K562 (cell line): Measurements from ENCODE around the gene GMDS. TPM values are rescaled to one million over a fixed set of nuclear protein-coding genes. Genes with fewer than 3 reads are reported as not detected.
A peak's percentile ranks its signal among the peaks of the same experiment; 100 is the strongest.

Source experiments
- ATAC-seq: fragments of 200-7000 bp; cut with Tn5 transposase; 3 replicates; pipeline ENCODE4 v1.9.1; 2020; ENCODE audit warnings: moderate library complexity
- BruUV-seq: library from RNA; stranded (reverse); fragments of 400-500 nt; replicated peaks from 2 replicates; lab custom pipeline; 2021; lab: Mats Ljungman, UMichigan
- CTCF ChIA-PET: fragments of 300-600 bp; formaldehyde crosslinking; extraction: SDS; loops from one replicate; lab custom pipeline; 2021; ENCODE audit warnings: low intra/inter-chr PET ratio; lab: Yijun Ruan, JAX
- POLR2A ChIA-PET: fragments of 300-600, 350-650 bp; sonication (Branson Sonifier 250); formaldehyde crosslinking; extraction: SDS; loops from one replicate; lab custom pipeline; 2021; ENCODE audit warnings: antibody characterized with exemption, inconsistent platforms; lab: Yijun Ruan, JAX
- DNase-seq, 4 experiments: peaks; one replicate each; pipeline versions ENCODE4 v3.0.0 to v3.0.0-alpha.2; 2011 to 2018; ENCODE audit warnings: low spot score in 3 of 4, mixed read lengths in 3 of 4; ENCODE audit errors: extremely low read depth in 1 of 4
- FAIRE-seq: peaks from 2 replicates; lab custom pipeline; 2011; peaks lifted over from hg19 to GRCh38; lab: Jason Lieb, UNC
- H2AFZ ChIP-seq: 2 replicates; pipeline ENCODE4 v1.6.0; 2011; ENCODE audit warnings: low read depth, low read length, control low read depth, inconsistent platforms
- H3K27ac ChIP-seq: fragments of 200-600 bp; 3 replicates; pipeline ENCODE4 v1.8.0; 2011; ENCODE audit warnings: low read depth, mild to moderate bottlenecking, control low read depth, inconsistent platforms, low read length, moderate library complexity, mixed read lengths; ENCODE audit errors: extremely low read depth
- H3K27me3 ChIP-seq, 2 experiments: fragments of 300-600 bp in 1 of 2; 2 replicates in 1 of 2; 3 replicates in 1 of 2; pipeline versions ENCODE4 v1.6.0 to v1.8.0; 2011; ENCODE audit warnings: inconsistent platforms in 2 of 2, low read length in 2 of 2, mild to moderate bottlenecking in 1 of 2, mixed read lengths in 1 of 2, moderate library complexity in 1 of 2; ENCODE audit not compliant: control insufficient read depth in 2 of 2, insufficient read depth in 2 of 2
- H3K36me3 ChIP-seq: fragments of 300-600 bp; 3 replicates; pipeline ENCODE4 v1.8.0; 2011; ENCODE audit warnings: mild to moderate bottlenecking, low read length, inconsistent platforms; ENCODE audit not compliant: control insufficient read depth, insufficient read depth
- H3K4me1 ChIP-seq, 2 experiments: fragments of 200-600 bp in 1 of 2; replicated peaks in 1 of 2; 2 replicates in 1 of 2; 3 replicates in 1 of 2; pipeline versions ENCODE4 v1.5.1 to v1.8.0; 2011; ENCODE audit warnings: inconsistent platforms in 2 of 2, low read length in 2 of 2, mild to moderate bottlenecking in 1 of 2, mixed read lengths in 1 of 2, moderate library complexity in 1 of 2; ENCODE audit not compliant: control insufficient read depth in 2 of 2, insufficient read depth in 2 of 2
- H3K4me2 ChIP-seq: 2 replicates; pipeline ENCODE4 v1.6.1; 2011; ENCODE audit warnings: low read length, control low read depth, inconsistent platforms, mixed read lengths; ENCODE audit not compliant: insufficient read depth
- H3K4me3 ChIP-seq: fragments of 200-600 bp; sonication (generic), shearing (Covaris generic); 2 replicates; pipeline ENCODE4 v1.5.1; 2016; ENCODE audit warnings: control low read depth, inconsistent platforms
- H3K79me2 ChIP-seq: fragments of 200-600 bp; 3 replicates; pipeline ENCODE4 v1.8.0; 2011; ENCODE audit warnings: low read length, inconsistent platforms; ENCODE audit not compliant: control insufficient read depth, insufficient read depth
- H3K9ac ChIP-seq, 2 experiments: 2 replicates each; pipeline versions ENCODE4 v1.6.0 to v1.6.1; 2011; ENCODE audit warnings: low read depth in 2 of 2, low read length in 2 of 2, control low read depth in 1 of 2, inconsistent platforms in 1 of 2, mild to moderate bottlenecking in 1 of 2, mixed read lengths in 1 of 2; ENCODE audit not compliant: insufficient read depth in 1 of 2
- H3K9me1 ChIP-seq: one replicate; pipeline ENCODE4 v1.6.0; 2011; ENCODE audit warnings: inconsistent platforms, mild to moderate bottlenecking, low read length, moderate library complexity; ENCODE audit not compliant: control insufficient read depth, insufficient read depth
- H3K9me3 ChIP-seq: replicated peaks from 2 replicates; pipeline ENCODE4 v1.5.1; 2011; ENCODE audit warnings: low read depth, low read length, inconsistent platforms; ENCODE audit not compliant: control insufficient read depth, insufficient read depth
- H4K20me1 ChIP-seq: replicated peaks from 2 replicates; pipeline ENCODE4 v1.6.1; 2011; ENCODE audit warnings: low read length, inconsistent platforms, mixed read lengths; ENCODE audit not compliant: control insufficient read depth, insufficient read depth
- ATF1 ChIP-seq, 2 experiments: fragments of 450-650 bp in 1 of 2; IDR thresholded peaks; 2 replicates each; pipeline ENCODE4 v1.6.1; 2016; ENCODE audit warnings: missing compliant biosample characterization in 1 of 2, missing genetic modification characterization in 1 of 2
- ATF7 ChIP-seq: fragments of 450-650 bp; IDR thresholded peaks from 2 replicates; pipeline ENCODE4 v1.7.1; 2014; ENCODE audit warnings: mild to moderate bottlenecking, moderate library complexity
- CBFA2T3 ChIP-seq: fragments of 450-650 bp; IDR thresholded peaks from 2 replicates; pipeline ENCODE4 v1.6.1; 2017
- CEBPG ChIP-seq, 3 experiments: fragments of 200-800 bp in 1 of 3; sonication (Bioruptor generic) in 1 of 3; sonication (generic) in 1 of 3; formaldehyde crosslinking in 1 of 3; IDR thresholded peaks in 2 of 3; conservative IDR thresholded peaks in 1 of 3; 2 replicates each; pipeline versions ENCODE4 v1.6.1 to v1.8.0; 2016 to 2022; ENCODE audit warnings: missing compliant biosample characterization in 2 of 3, missing genetic modification characterization in 2 of 3, mild to moderate bottlenecking in 1 of 3, missing genetic modification reagents in 1 of 3
- JUND ChIP-seq, 2 experiments: IDR thresholded peaks; 2 replicates in 1 of 2; 3 replicates in 1 of 2; pipeline ENCODE4 v1.6.1; 2011; ENCODE audit warnings: borderline replicate concordance in 2 of 2, low read depth in 2 of 2, low read length in 2 of 2, improper control_type of control experiment in 1 of 2, missing biosample characterization in 1 of 2, missing genetic modification characterization in 1 of 2, missing genetic modification reagents in 1 of 2
- MAX ChIP-seq: sonication (generic); formaldehyde crosslinking; IDR thresholded peaks from 2 replicates; pipeline ENCODE4 v1.9.0; 2022; ENCODE audit warnings: mild to moderate bottlenecking, missing genetic modification reagents
- MBD2 ChIP-seq: sonication (generic); IDR thresholded peaks from 2 replicates; pipeline ENCODE4 v1.6.1; 2016; ENCODE audit warnings: low read depth, borderline replicate concordance
- MEF2D ChIP-seq: conservative IDR thresholded peaks from 2 replicates; pipeline ENCODE4 v1.6.1; 2016; ENCODE audit warnings: low read depth, missing genetic modification characterization, missing compliant biosample characterization
- MTA1 ChIP-seq: fragments of 450-650 bp; IDR thresholded peaks from 2 replicates; pipeline ENCODE4 v1.6.1; 2017; ENCODE audit warnings: borderline replicate concordance
- SOX6 ChIP-seq: fragments of 450-650 bp; IDR thresholded peaks from 2 replicates; pipeline ENCODE4 v1.6.1; 2014; ENCODE audit warnings: mild to moderate bottlenecking
- STAG1 ChIP-seq: sonication (generic); formaldehyde crosslinking; IDR thresholded peaks from 2 replicates; pipeline ENCODE4 v1.5.0; 2020; ENCODE audit warnings: missing genetic modification reagents, borderline replicate concordance
- TCF3 ChIP-seq: sonication (generic); formaldehyde crosslinking; IDR thresholded peaks from 2 replicates; pipeline ENCODE4 v1.4.0; 2020; ENCODE audit warnings: mild to moderate bottlenecking, missing genetic modification reagents
- TEAD1 ChIP-seq, 2 experiments: fragments of 450-650 bp in 1 of 2; sonication (generic) in 1 of 2; formaldehyde crosslinking; IDR thresholded peaks; 2 replicates each; pipeline versions ENCODE4 v1.4.0 to v1.8.0; 2020 to 2022; ENCODE audit warnings: mild to moderate bottlenecking in 2 of 2, missing genetic modification reagents in 1 of 2
- ZBTB34 ChIP-seq: fragments of 250-450 bp; sonication (Bioruptor Pico); IDR thresholded peaks from 2 replicates; pipeline ENCODE4 v1.8.0; 2021; ENCODE audit warnings: mild to moderate bottlenecking, moderate library complexity
- ZNF395 ChIP-seq: fragments of 200-800 bp; sonication (Bioruptor generic); IDR thresholded peaks from 2 replicates; pipeline ENCODE4 v1.6.1; 2017; ENCODE audit warnings: missing genetic modification characterization, missing compliant biosample characterization
- ZNF639 ChIP-seq, 2 experiments: fragments of 200-800 bp in 1 of 2; sonication (Bioruptor generic) in 1 of 2; sonication (generic) in 1 of 2; formaldehyde crosslinking in 1 of 2; IDR thresholded peaks in 1 of 2; conservative IDR thresholded peaks in 1 of 2; 2 replicates each; pipeline versions ENCODE4 v1.5.0 to v1.6.1; 2016 to 2020; ENCODE audit warnings: missing compliant biosample characterization in 1 of 2, missing genetic modification characterization in 1 of 2, missing genetic modification reagents in 1 of 2
- ZNF766 ChIP-seq: fragments of 200-800 bp; sonication (Bioruptor generic); conservative IDR thresholded peaks from 2 replicates; pipeline ENCODE4 v1.6.1; 2016; ENCODE audit warnings: missing genetic modification characterization, missing compliant biosample characterization
- WGBS: fragments of 100-300 bp; shearing (Covaris generic); methylation state at CpG from one replicate; pipeline ENCODE4 v1.1.6; 2016; ENCODE audit warnings: low coverage, mixed read lengths; ENCODE audit not compliant: insufficient coverage; ENCODE audit errors: missing lambda C conversion rate; 5-methylcytosine and 5-hydroxymethylcytosine counted together
- in situ Hi-C: fragments of 300-500 bp; cut with MboI; formaldehyde crosslinking; loops from 4 replicates; pipeline ENCODE4 v1.15.0; 2018; ENCODE audit warnings: inconsistent platforms, mixed read lengths
- intact Hi-C: fragments of 100-400 bp; cut with micrococcal nuclease; formaldehyde crosslinking; loops from 2 replicates; pipeline ENCODE4 v1.14.2; 2022
- polyA plus RNA-seq, 8 experiments: library from polyadenylated mRNA; depleted of rRNA in 4 of 8; stranded (reverse) in 5 of 8; unstranded in 3 of 8; fragments of >200 nt; fragmentation: Nextera tagmentation in 2 of 8; fragmentation: Illumina TruSeq in 1 of 8; extraction: Ambion mirVana in 2 of 8; extraction: Trizol in 1 of 8; gene quantifications; 2 replicates each; pipeline versions ENCODE4 v1.2.1 to v1.2.3, GENCODE V29; 2011 to 2014; ENCODE audit warnings: inconsistent platforms in 1 of 8, missing spikeins in 1 of 8
- total RNA-seq, 7 experiments: library from RNA; depleted of rRNA in 6 of 7; stranded (reverse); fragments of >200 nt in 6 of 7; fragmentation: Illumina TruSeq in 2 of 7; extraction: Trizol in 2 of 7; gene quantifications; 2 replicates each; pipeline versions ENCODE4 v1.2.1 to v1.2.3, GENCODE V29; 2011 to 2021; ENCODE audit warnings: low replicate concordance in 1 of 7

Gene GMDS
- total and polyA plus RNA-seq, 9 of the 15 experiments (the other 6 are each of a cell fraction or from before 2014, with no cell fraction given): 0.48 to 31.8 (median 13.4) TPM

GRCh38 chr6:2124260-2124709, 121.1 kb downstream of the GMDS start:
- Histone ChIP-seq H3K79me2 (no peaks in the 10 kb centered on the region), H3K4me3 (no peak overlapping the region), H2AFZ (no peak overlapping the region), H3K27ac (no peak overlapping the region), H3K9me3 (no peaks in the 10 kb centered on the region), H3K27me3 (peaks cover 4 to 19% of the 10 kb centered on the region in 2 experiments; a peak in 4 of 5 replicates), H3K9ac (0 out of 4 replicates have a peak overlapping the region, but pooled peaks of 1 of the 2 experiments have one; percentile 11), H3K9me1 (no peaks in the 10 kb centered on the region), H3K4me2 (no peak overlapping the region), H3K4me1 (peaks cover 0 to 4% of the 10 kb centered on the region in 2 experiments; a peak in 2 of 5 replicates), H4K20me1 (peaks cover 7% of the 10 kb centered on the region), H3K36me3 (no peaks in the 10 kb centered on the region)
- in situ Hi-C loops: no loop called here
- DNase-seq: peak in 2 of 4 experiments; percentile 21 to 46
- intact Hi-C loops: no loop called here
- POLR2A ChIA-PET: no interaction called here
- 21% methylated on average over 11 of the region's 11 CpGs for whole genome bisulfite sequencing
- FAIRE-seq: no peak
- CTCF ChIA-PET: no interaction called here
- ATAC-seq: peak; percentile 58
- BruUV-seq: no TSS peak
- TF ChIP-seq ZBTB34 (no peak), ZNF395 (CRISPR knock-in tag) (no peak), MBD2 (no peak), CEBPG (CRISPR knock-in tag; IDR thresholded peaks at IDR 0.05) (no peak), CEBPG (tag; conservative IDR thresholded peaks at IDR 0.05 in 1 of 2, IDR thresholded peaks at IDR 0.05 in 1 of 2) (peak; percentile 53 to 78), ZNF639 (CRISPR knock-in tag; conservative IDR thresholded peaks at IDR 0.05 in 1 of 2, IDR thresholded peaks at IDR 0.05 in 1 of 2) (no peak), SOX6 (peak; percentile 82), ATF7 (peak; percentile 67; the same call in 1 of the 2 replicates), JUND (IDR thresholded peaks at IDR 0.05; ENCODE audit: borderline replicate concordance, low read depth, low read length) (no peak), JUND (tag; IDR thresholded peaks at IDR 0.05; ENCODE audit: borderline replicate concordance, low read depth, low read length) (peak; percentile 53; the same call in 1 of the 3 replicates), MEF2D (tag) (no peak), MTA1 (no peak), STAG1 (CRISPR knock-in tag) (no peak), TEAD1 (CRISPR knock-in tag; IDR thresholded peaks at IDR 0.05) (peak in 1 of 2 experiments; percentile 68; a peak in 1 of 4 replicates), TCF3 (CRISPR knock-in tag) (peak; percentile 68), CBFA2T3 (peak; percentile 44), ATF1 (CRISPR knock-in tag; IDR thresholded peaks at IDR 0.05) (no peak), ATF1 (tag; IDR thresholded peaks at IDR 0.05) (0 out of 2 replicates have a peak, but pooled peaks have one; percentile 17), MAX (CRISPR knock-in tag) (peak; percentile 61), ZNF766 (CRISPR knock-in tag) (no peak)
